GM18526 (cell line): ENCODE data around the gene FER.

Source experiments
- POLR2A ChIP-seq: IDR thresholded peaks from 3 replicates; pipeline ENCODE4 v1.6.1; 2011; ENCODE audit not compliant: insufficient read length; ENCODE audit errors: extremely low read depth

Gene FER

DNA sequence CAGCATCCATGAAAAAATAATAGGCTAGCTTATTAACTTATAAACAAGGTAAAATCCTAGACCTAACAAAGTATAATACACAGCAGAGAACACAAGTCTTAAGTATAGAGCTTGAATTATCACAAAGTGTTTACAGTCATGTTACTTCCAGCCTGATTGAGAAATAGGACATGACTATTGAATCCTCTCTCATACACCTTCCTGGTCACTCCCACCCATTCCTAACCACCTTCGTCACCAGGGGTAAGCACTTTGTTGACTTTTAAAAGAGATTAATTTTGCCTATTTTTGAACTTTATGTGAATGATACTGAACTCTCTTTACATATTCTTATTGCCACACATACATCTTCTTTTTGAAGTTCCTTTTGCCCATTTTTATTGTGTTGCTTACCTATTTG lies 336.2 kb downstream of the FER start:
- no peak for TF ChIP-seq POLR2A

DNA sequence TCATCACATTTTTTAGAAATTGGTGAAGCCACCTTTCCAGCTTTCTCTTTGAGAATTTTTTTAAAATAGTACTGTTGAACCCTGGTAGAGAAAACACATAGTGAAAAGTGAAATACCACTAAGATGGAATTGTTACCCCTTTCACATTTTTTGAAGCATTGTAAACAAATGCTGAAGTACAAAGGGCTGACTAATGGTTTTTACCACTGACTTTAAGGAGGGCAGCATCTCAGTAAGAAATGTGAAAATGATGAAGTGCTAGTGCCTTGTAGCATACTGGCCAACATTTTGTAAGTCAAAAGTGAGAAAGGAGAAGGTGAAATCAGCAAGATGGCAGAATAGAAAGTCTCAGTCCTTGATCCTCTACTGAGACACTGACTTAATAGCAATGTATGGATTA lies 341.5 kb downstream of the FER start:
- TF ChIP-seq POLR2A: no peak

- TF ChIP-seq POLR2A: no peak
These were observed 351.4 kb downstream of the FER start for GRCh38 chr5:109099081-109099480.

GRCh38 chr5:109100971-109101370 lies 353.3 kb downstream of the FER start:
- TF ChIP-seq POLR2A: no peak

DNA sequence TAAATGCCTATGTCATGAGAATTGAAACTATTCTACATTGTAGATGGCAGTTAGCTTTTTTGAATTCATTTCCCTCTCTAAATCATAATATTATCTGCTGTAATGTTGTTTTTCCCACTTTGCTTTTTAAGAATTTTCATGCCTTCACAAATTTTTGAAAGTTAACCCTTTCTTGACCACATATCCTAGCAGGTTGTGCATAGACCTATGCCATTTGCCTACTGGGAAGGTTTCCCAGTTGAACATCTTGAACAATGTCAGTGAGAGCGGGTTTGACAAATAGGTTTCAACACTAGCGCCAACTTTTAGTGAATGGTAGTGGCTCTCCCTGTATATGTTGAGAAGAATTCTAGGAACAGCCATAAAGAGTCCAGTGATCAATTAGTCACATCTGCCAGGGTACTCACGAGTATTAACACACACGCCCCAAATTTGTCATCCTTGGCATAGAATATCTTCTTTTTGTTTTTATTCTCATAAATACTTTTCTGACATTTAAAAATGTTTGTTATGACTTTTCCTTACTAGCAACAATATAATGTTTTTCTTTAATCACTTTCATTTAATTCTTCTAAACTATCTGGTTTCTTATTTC lies 354.5 kb downstream of the FER start:
- TF ChIP-seq POLR2A: no peak

DNA sequence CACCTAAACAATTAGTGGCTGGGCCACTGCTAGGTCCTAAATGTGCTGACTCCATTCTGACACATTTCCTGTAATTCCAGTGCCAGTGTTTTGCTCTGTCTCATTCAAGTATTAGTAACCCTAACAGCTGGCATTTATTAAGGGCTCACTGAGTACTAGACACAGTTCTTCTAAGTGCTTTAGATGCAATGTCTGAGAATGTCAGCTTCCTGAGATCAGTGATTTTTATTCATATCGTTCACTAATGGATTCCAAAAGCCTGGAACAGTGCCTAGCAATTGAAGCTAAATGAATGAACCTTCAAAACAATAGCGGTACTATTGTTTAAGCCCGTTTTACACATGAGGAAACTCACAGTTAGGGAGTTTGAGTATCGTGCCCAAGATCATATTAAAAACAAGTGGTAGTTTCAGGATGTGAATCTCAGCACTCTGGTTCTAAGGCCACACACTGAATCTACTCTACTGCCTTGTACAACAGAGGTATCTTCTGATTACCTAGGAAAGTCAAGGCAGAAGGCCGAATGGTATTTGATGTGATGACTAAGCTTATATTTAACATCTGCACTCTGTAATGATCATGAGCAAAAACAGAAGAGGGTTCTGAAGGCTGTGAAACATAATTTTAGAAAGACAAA lies 358.1 kb downstream of the FER start:
- no peak for TF ChIP-seq POLR2A

- no peak for TF ChIP-seq POLR2A
These were observed 364.0 kb downstream of the FER start for GRCh38 chr5:109111680-109112079.

GRCh38 chr5:109113608-109114007 lies 365.9 kb downstream of the FER start:
- TF ChIP-seq POLR2A: no peak

- no peak for TF ChIP-seq POLR2A
These were observed 373.5 kb downstream of the FER start for GRCh38 chr5:109121225-109121624.

DNA sequence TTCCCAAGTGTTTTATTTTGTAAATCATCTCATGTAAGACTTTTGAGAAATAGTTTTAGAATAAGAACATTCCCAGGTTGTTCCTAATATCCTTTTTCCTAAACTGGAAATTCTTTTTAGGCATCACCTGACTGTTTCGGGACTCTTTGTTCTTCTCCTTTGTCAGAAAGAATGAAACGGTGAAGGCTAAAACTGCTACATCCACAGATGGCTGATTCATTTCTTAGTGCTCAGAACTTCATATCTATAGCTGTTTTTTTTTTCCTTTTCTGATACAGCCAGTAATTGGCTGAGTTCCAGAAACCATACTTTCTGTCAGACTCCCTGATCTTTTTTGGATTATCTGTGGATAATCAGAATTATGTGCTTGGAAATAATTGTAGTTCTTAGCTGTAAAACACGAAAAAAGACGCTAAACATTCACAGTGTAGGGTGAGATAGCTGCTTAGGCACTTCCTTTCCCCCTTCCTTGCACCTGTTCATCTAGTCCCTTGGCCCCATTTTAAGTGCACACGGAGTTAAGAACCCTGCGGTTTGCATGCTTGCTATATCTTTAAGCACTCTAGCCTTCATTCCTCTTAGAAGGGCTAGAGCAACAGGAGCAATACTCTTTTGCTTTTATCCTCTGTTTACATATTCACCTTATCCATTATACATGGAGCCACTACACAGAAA lies 378.2 kb downstream of the FER start:
- TF ChIP-seq POLR2A: no peak

DNA sequence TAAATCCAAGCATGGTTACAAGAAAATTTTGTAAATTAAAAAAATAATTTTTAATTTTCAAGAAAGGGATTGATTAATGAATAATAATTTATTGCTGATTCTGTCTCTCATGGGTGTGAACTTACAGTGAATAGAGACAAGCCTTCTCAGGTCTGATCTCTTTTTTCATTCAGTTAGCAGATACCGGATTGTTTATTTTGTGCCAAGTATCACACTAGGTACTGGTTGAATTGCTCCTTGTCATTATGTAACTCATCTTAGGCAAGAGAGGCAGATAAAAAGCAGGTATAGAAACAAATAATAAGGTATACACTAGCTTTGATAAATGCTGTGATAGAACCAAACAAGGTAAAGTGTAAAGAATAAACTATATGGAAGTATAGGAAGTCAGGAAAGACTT lies 378.8 kb downstream of the FER start:
- no peak for TF ChIP-seq POLR2A

- TF ChIP-seq POLR2A: no peak
These were observed 389.2 kb downstream of the FER start for GRCh38 chr5:109136906-109137305.

DNA sequence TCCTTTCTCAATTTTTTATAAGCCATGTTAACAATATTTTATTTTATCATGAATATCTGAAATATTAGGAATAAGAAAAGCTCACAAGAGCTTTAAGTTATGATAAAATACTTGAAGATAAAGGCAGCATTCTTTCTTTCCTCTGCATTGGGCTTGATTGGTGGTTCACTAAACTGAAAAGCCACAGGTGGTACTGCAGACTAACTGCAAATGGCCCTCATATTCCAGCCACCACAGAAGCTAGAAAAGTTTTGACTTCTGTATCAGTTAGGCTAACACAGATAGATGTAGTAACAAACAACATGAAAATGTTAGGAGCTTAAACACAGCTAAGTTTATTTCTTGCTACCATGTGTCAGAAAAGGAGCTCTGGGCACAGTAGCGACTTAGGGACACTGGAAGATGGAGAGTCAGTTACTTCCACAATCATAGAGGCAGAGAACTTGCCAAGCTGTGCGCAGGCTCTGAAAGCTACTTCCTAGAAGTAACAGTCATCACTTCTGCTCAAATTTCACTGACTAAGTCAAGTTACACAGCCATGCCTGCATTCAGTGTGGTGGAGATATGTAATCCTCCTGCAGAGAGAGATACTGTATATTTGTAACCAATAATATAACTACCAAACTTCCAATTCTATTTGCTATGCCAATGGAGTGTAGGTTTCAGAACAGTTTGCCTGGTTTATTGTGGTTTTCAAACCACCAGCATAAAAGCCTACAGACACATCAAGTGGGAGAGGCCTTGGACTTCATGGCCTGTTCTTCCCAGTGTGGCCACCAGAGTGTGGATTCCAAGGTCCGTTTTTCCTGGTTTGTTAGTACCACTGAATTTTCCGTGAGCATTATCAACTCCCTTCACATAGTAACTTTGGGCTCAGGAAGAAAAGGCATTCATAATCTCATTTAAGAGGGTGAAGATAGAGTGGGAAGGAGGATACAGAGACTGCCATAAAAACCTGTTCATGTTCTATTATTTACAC lies 393.8 kb downstream of the FER start:
- no peak for TF ChIP-seq POLR2A

- no peak for TF ChIP-seq POLR2A
These were observed 395.3 kb downstream of the FER start for GRCh38 chr5:109143031-109143430.

GRCh38 chr5:109145139-109145538 lies 397.4 kb downstream of the FER start:
- TF ChIP-seq POLR2A: no peak
